SK-N-SH (cell line): ENCODE data around the gene RASEF. TPM values are rescaled to one million over a fixed set of nuclear protein-coding genes. Genes with fewer than 3 reads are reported as not detected.

Experiments used
- CTCF ChIA-PET: fragments of 300-600, 350-600 bp; formaldehyde crosslinking; extraction: SDS; loops from one replicate; lab custom pipeline; 2021; lab: Yijun Ruan, JAX
- POLR2A ChIA-PET: fragments of 350-600 bp; sonication (Branson Sonifier 250); formaldehyde crosslinking; extraction: SDS; loops from one replicate; lab custom pipeline; 2020; ENCODE audit warnings: antibody characterized with exemption, inconsistent platforms; lab: Yijun Ruan, JAX
- DNase-seq: peaks from one replicate; pipeline ENCODE4 v3.0.0; 2012
- H2AFZ ChIP-seq: fragments of 200-600 bp; sonication (generic); 2 replicates; pipeline ENCODE4 v1.8.1; 2016; ENCODE audit warnings: antibody characterized with exemption, mild to moderate bottlenecking, low read depth
- H3F3A ChIP-seq: fragments of 200-600 bp; sonication (generic); replicated peaks from 2 replicates; pipeline ENCODE3; 2016; ENCODE audit warnings: antibody characterized with exemption, mild to moderate bottlenecking; ENCODE audit not compliant: insufficient read depth
- H3K27ac ChIP-seq, 2 experiments: fragments of 200-500 bp in 1 of 2; fragments of 200-600 bp in 1 of 2; sonication (Bioruptor generic) in 1 of 2; sonication (generic), shearing (Covaris generic) in 1 of 2; 2 replicates each; pipeline versions ENCODE4 v1.5.1 to v1.6.1; 2014 to 2016; ENCODE audit warnings: low read depth in 2 of 2, inconsistent platforms in 1 of 2, low read length in 1 of 2, mild to moderate bottlenecking in 1 of 2, mixed read lengths in 1 of 2
- H3K27me3 ChIP-seq: fragments of 200-600 bp; sonication (generic), shearing (Covaris generic); 2 replicates; pipeline ENCODE4 v1.6.1; 2016; ENCODE audit warnings: mixed run types; ENCODE audit not compliant: insufficient read depth
- H3K36me3 ChIP-seq, 2 experiments: fragments of 200-500 bp in 1 of 2; fragments of 200-600 bp in 1 of 2; sonication (Bioruptor generic) in 1 of 2; sonication (generic) in 1 of 2; replicated peaks in 1 of 2; 2 replicates each; pipeline versions ENCODE3 to v1.5.1; 2014 to 2016; ENCODE audit warnings: low read length in 1 of 2, mild to moderate bottlenecking in 1 of 2; ENCODE audit not compliant: insufficient read depth in 2 of 2, control insufficient read depth in 1 of 2
- H3K4me1 ChIP-seq, 2 experiments: fragments of 200-500 bp in 1 of 2; fragments of 200-600 bp in 1 of 2; sonication (Bioruptor generic) in 1 of 2; sonication (generic), shearing (Covaris generic) in 1 of 2; 2 replicates each; pipeline versions ENCODE4 v1.5.1 to v1.6.1; 2014 to 2016; ENCODE audit warnings: low read depth in 1 of 2, low read length in 1 of 2, mixed run types in 1 of 2; ENCODE audit not compliant: insufficient read depth in 2 of 2, control insufficient read depth in 1 of 2
- H3K4me2 ChIP-seq: fragments of 200-600 bp; sonication (generic), shearing (Covaris generic); 2 replicates; pipeline ENCODE4 v1.6.1; 2017; ENCODE audit warnings: mixed run types
- H3K4me3 ChIP-seq, 2 experiments: fragments of 200-500 bp in 1 of 2; fragments of 200-600 bp in 1 of 2; sonication (Bioruptor generic) in 1 of 2; sonication (generic), shearing (Covaris generic) in 1 of 2; 2 replicates each; pipeline versions ENCODE4 v1.5.1 to v1.8.1; 2014 to 2016; ENCODE audit warnings: low read depth in 2 of 2, inconsistent platforms in 1 of 2, low read length in 1 of 2, mild to moderate bottlenecking in 1 of 2, mixed read lengths in 1 of 2, moderate library complexity in 1 of 2
- H3K79me2 ChIP-seq: fragments of 200-600 bp; sonication (generic); 2 replicates; pipeline ENCODE4 v1.8.1; 2017; ENCODE audit warnings: mild to moderate bottlenecking; ENCODE audit not compliant: insufficient read depth
- H3K9ac ChIP-seq: fragments of 200-600 bp; sonication (generic); 2 replicates; pipeline ENCODE4 v1.6.1; 2017; ENCODE audit warnings: mixed run types
- H3K9me2 ChIP-seq: fragments of 200-600 bp; sonication (generic); 2 replicates; pipeline ENCODE4 v1.6.1; 2017; ENCODE audit warnings: mixed run types
- H3K9me3 ChIP-seq: fragments of 200-600 bp; sonication (generic); 2 replicates; pipeline ENCODE4 v1.6.1; 2017; ENCODE audit warnings: mixed run types, mild to moderate bottlenecking, moderate library complexity
- H4K20me1 ChIP-seq: fragments of 200-600 bp; sonication (generic); 2 replicates; pipeline ENCODE4 v1.6.1; 2017; ENCODE audit warnings: mild to moderate bottlenecking, mixed run types; ENCODE audit not compliant: insufficient read depth
- CHD2 ChIP-seq: fragments of 150-350 bp; IDR thresholded peaks from 2 replicates; pipeline ENCODE4 v1.6.1; 2018; ENCODE audit warnings: low read length; ENCODE audit not compliant: partially characterized antibody
- ELF1 ChIP-seq: IDR thresholded peaks from 2 replicates; pipeline ENCODE4 v1.4.0; 2012
- EP300 ChIP-seq, 2 experiments: IDR thresholded peaks; 2 replicates each; pipeline versions ENCODE4 v1.4.0 to v1.6.1; 2012; ENCODE audit warnings: borderline replicate concordance in 1 of 2, low read depth in 1 of 2, low read length in 1 of 2
- GATA2 ChIP-seq: sonication (generic); formaldehyde crosslinking; IDR thresholded peaks from 2 replicates; pipeline ENCODE4 v1.5.0; 2020; ENCODE audit warnings: mild to moderate bottlenecking, missing genetic modification reagents
- MXI1 ChIP-seq: IDR thresholded peaks from 2 replicates; pipeline ENCODE4 v1.6.1; 2012; ENCODE audit warnings: mild to moderate bottlenecking, low read depth, low read length, improper control_type of control experiment
- NFIC ChIP-seq: IDR thresholded peaks from 2 replicates; pipeline ENCODE4 v1.4.0; 2012; ENCODE audit warnings: borderline replicate concordance
- POLR2AphosphoS5 ChIP-seq: IDR thresholded peaks from 2 replicates; pipeline ENCODE4 v1.6.1; 2012; ENCODE audit warnings: low read depth, low read length
- RFX5 ChIP-seq: IDR thresholded peaks from 2 replicates; pipeline ENCODE4 v1.6.1; 2012; ENCODE audit warnings: mild to moderate bottlenecking, improper control_type of control experiment, low read length
- RXRA ChIP-seq: IDR thresholded peaks from 2 replicates; pipeline ENCODE4 v1.4.0; 2012; ENCODE audit warnings: low read depth, mild to moderate bottlenecking, borderline replicate concordance
- WGBS: methylation state at CpG from one replicate; pipeline ENCODE4 v1.1.6; 2017; ENCODE audit warnings: low lambda C conversion rate; 5-methylcytosine and 5-hydroxymethylcytosine counted together
- polyA plus RNA-seq, 3 experiments: library from polyadenylated mRNA; depleted of rRNA; stranded (reverse); fragments of >200 nt; gene quantifications; 2 replicates each; pipeline ENCODE4 v1.2.3, GENCODE V29; 2012
- TF ChIP-seq, protein P1 (sequence below): fragments of 200-600 bp; sonication (generic); IDR thresholded peaks from 2 replicates; pipeline ENCODE4 v1.6.1; 2017; ENCODE audit warnings: antibody characterized with exemption, mild to moderate bottlenecking, moderate library complexity
- TF ChIP-seq, protein P2 (sequence below): fragments of 150-350 bp; IDR thresholded peaks from 2 replicates; pipeline ENCODE4 v1.6.1; 2016; ENCODE audit warnings: mild to moderate bottlenecking, low read depth, low read length
- TF ChIP-seq, protein P3 (sequence below): IDR thresholded peaks from 2 replicates; pipeline ENCODE4 v1.4.0; 2012; ENCODE audit warnings: low read depth
- TF ChIP-seq, protein P4 (sequence below): fragments of 150-350 bp; IDR thresholded peaks from 2 replicates; pipeline ENCODE4 v1.6.1; 2017; ENCODE audit warnings: antibody characterized with exemption, low read length, low read depth, borderline replicate concordance
- TF ChIP-seq, protein P5 (sequence below): IDR thresholded peaks from 2 replicates; pipeline ENCODE4; 2012

RASEF gene
- polyA plus RNA-seq, 1 of the 3 experiments (the other 2 are of a cell fraction): not detected

DNA sequence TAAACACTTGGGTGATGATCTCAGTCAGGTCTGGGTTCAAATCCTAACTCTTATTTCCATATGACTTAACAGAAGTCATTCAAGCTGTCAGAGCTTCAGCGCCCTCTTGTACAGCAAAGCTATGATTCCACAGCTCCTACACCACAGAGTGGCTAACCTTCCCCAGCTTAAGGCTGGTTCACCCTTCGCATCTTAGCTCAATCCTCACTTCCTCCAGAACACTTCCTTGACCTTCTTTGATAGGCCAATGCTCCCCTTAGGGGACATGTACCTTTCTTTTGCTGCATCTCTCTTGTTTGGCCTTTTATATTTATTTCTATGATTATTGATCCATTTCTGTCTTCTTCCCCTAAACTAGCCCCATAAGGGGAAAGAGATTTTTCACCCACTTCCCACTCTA lies 57.0 kb downstream of the RASEF start:
- no peak overlapping the region for H3K4me2 ChIP-seq
- H3K9me2 ChIP-seq: no peaks in the 10 kb centered on the region
- no peak overlapping the region for H2AFZ ChIP-seq
- no peaks in the 10 kb centered on the region for H3K79me2 ChIP-seq
- H3K9ac ChIP-seq: no peak overlapping the region
- WGBS: 58% methylated on average over 2 of the region's 2 CpGs
- ChIA-PET CTCF (no interaction called here), POLR2A (no interaction called here)
- no peaks in the 10 kb centered on the region for H3K27me3 ChIP-seq
- H3K4me3 ChIP-seq: no peak overlapping the region
- TF ChIP-seq, protein P1, sequence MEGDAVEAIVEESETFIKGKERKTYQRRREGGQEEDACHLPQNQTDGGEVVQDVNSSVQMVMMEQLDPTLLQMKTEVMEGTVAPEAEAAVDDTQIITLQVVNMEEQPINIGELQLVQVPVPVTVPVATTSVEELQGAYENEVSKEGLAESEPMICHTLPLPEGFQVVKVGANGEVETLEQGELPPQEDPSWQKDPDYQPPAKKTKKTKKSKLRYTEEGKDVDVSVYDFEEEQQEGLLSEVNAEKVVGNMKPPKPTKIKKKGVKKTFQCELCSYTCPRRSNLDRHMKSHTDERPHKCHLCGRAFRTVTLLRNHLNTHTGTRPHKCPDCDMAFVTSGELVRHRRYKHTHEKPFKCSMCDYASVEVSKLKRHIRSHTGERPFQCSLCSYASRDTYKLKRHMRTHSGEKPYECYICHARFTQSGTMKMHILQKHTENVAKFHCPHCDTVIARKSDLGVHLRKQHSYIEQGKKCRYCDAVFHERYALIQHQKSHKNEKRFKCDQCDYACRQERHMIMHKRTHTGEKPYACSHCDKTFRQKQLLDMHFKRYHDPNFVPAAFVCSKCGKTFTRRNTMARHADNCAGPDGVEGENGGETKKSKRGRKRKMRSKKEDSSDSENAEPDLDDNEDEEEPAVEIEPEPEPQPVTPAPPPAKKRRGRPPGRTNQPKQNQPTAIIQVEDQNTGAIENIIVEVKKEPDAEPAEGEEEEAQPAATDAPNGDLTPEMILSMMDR: no peak
- TF ChIP-seq, protein P2, sequence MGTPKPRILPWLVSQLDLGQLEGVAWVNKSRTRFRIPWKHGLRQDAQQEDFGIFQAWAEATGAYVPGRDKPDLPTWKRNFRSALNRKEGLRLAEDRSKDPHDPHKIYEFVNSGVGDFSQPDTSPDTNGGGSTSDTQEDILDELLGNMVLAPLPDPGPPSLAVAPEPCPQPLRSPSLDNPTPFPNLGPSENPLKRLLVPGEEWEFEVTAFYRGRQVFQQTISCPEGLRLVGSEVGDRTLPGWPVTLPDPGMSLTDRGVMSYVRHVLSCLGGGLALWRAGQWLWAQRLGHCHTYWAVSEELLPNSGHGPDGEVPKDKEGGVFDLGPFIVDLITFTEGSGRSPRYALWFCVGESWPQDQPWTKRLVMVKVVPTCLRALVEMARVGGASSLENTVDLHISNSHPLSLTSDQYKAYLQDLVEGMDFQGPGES: no peak
- TF ChIP-seq MXI1 (no peak), ELF1 (no peak), RFX5 (no peak), NFIC (no peak), POLR2AphosphoS5 (no peak), GATA2 (CRISPR knock-in tag) (no peak), EP300 (IDR thresholded peaks at IDR 0.05; ENCODE audit: borderline replicate concordance in 1 of 2, low read depth in 1 of 2, low read length in 1 of 2) (no peak), RXRA (no peak), CHD2 (no peak)
- TF ChIP-seq, protein P3, sequence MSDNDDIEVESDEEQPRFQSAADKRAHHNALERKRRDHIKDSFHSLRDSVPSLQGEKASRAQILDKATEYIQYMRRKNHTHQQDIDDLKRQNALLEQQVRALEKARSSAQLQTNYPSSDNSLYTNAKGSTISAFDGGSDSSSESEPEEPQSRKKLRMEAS: no peak
- TF ChIP-seq, protein P4, sequence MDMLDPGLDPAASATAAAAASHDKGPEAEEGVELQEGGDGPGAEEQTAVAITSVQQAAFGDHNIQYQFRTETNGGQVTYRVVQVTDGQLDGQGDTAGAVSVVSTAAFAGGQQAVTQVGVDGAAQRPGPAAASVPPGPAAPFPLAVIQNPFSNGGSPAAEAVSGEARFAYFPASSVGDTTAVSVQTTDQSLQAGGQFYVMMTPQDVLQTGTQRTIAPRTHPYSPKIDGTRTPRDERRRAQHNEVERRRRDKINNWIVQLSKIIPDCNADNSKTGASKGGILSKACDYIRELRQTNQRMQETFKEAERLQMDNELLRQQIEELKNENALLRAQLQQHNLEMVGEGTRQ: no peak
- TF ChIP-seq, protein P5, sequence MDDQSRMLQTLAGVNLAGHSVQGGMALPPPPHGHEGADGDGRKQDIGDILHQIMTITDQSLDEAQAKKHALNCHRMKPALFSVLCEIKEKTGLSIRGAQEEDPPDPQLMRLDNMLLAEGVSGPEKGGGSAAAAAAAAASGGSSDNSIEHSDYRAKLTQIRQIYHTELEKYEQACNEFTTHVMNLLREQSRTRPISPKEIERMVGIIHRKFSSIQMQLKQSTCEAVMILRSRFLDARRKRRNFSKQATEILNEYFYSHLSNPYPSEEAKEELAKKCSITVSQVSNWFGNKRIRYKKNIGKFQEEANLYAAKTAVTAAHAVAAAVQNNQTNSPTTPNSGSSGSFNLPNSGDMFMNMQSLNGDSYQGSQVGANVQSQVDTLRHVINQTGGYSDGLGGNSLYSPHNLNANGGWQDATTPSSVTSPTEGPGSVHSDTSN: no peak
- no peak overlapping the region for H3K27ac ChIP-seq
- H3K9me3 ChIP-seq: no peaks in the 10 kb centered on the region
- no peaks in the 10 kb centered on the region for H3F3A ChIP-seq
- no peaks in the 10 kb centered on the region for H3K4me1 ChIP-seq
- no peak for DNase-seq
- no peaks in the 10 kb centered on the region for H4K20me1 ChIP-seq
- no peaks in the 10 kb centered on the region for H3K36me3 ChIP-seq
